IPS-18a (cell line): ENCODE measurements around the gene ARHGAP24.

Experiments
- H3K27ac ChIP-seq: one replicate; pipeline ENCODE4 v1.5.1; 2013; ENCODE audit warnings: low read length
- H3K27me3 ChIP-seq: one replicate; pipeline ENCODE4 v1.6.1; 2013; ENCODE audit warnings: mild to moderate bottlenecking, low read length; ENCODE audit not compliant: control insufficient read depth, insufficient read depth
- H3K36me3 ChIP-seq: one replicate; pipeline ENCODE4 v1.6.1; 2013; ENCODE audit warnings: low read depth, low read length; ENCODE audit not compliant: control insufficient read depth
- H3K4me1 ChIP-seq: one replicate; pipeline ENCODE4 v1.6.1; 2013; ENCODE audit warnings: low read depth, low read length; ENCODE audit not compliant: control insufficient read depth
- H3K4me3 ChIP-seq: one replicate; pipeline ENCODE4 v1.5.1; 2013; ENCODE audit warnings: low read length
- H3K9ac ChIP-seq: one replicate; pipeline ENCODE4 v1.6.1; 2013; ENCODE audit warnings: mild to moderate bottlenecking, low read length, moderate library complexity
- H3K9me3 ChIP-seq: one replicate; pipeline ENCODE4 v1.6.1; 2013; ENCODE audit warnings: low read depth, low read length; ENCODE audit not compliant: control insufficient read depth

Gene ARHGAP24

GRCh38 chr4:85967872-85968271 is 492.9 kb downstream of the ARHGAP24 start:
- H3K9me3 ChIP-seq = no peaks in the 10 kb centered on the region
- no peak overlapping the region for H3K4me3 ChIP-seq
- H3K9ac ChIP-seq = no peak overlapping the region
- no peaks in the 10 kb centered on the region for H3K27me3 ChIP-seq
- no peaks in the 10 kb centered on the region for H3K36me3 ChIP-seq
- H3K4me1 ChIP-seq = no peaks in the 10 kb centered on the region
- no peak overlapping the region for H3K27ac ChIP-seq

- H3K36me3 ChIP-seq = no peaks in the 10 kb centered on the region
- no peak overlapping the region for H3K9ac ChIP-seq
- no peak overlapping the region for H3K27ac ChIP-seq
- no peaks in the 10 kb centered on the region for H3K27me3 ChIP-seq
- H3K4me3 ChIP-seq = no peak overlapping the region
- no peaks in the 10 kb centered on the region for H3K9me3 ChIP-seq
- H3K4me1 ChIP-seq = no peaks in the 10 kb centered on the region
These were observed 494.2 kb downstream of the ARHGAP24 start for GRCh38 chr4:85968945-85969819.

- no peak overlapping the region for H3K4me3 ChIP-seq
- H3K27ac ChIP-seq = no peak overlapping the region
- no peaks in the 10 kb centered on the region for H3K36me3 ChIP-seq
- H3K27me3 ChIP-seq = no peaks in the 10 kb centered on the region
- H3K9ac ChIP-seq = no peak overlapping the region
- no peaks in the 10 kb centered on the region for H3K4me1 ChIP-seq
- H3K9me3 ChIP-seq = no peaks in the 10 kb centered on the region
These were observed 495.6 kb downstream of the ARHGAP24 start for GRCh38 chr4:85970535-85970934.

- H3K9ac ChIP-seq = no peak overlapping the region
- H3K9me3 ChIP-seq = no peaks in the 10 kb centered on the region
- no peak overlapping the region for H3K27ac ChIP-seq
- no peaks in the 10 kb centered on the region for H3K36me3 ChIP-seq
- no peaks in the 10 kb centered on the region for H3K27me3 ChIP-seq
- H3K4me3 ChIP-seq = no peak overlapping the region
- H3K4me1 ChIP-seq = no peaks in the 10 kb centered on the region
These were observed 504.3 kb downstream of the ARHGAP24 start for GRCh38 chr4:85979276-85979675.

GRCh38 chr4:85986266-85986665 is 511.3 kb downstream of the ARHGAP24 start:
- Histone ChIP-seq H3K27ac (no peak overlapping the region), H3K9me3 (no peaks in the 10 kb centered on the region), H3K9ac (no peak overlapping the region), H3K4me1 (no peaks in the 10 kb centered on the region), H3K4me3 (no peak overlapping the region), H3K27me3 (no peaks in the 10 kb centered on the region), H3K36me3 (no peaks in the 10 kb centered on the region)

GRCh38 chr4:85993641-85994040 is 518.7 kb downstream of the ARHGAP24 start:
- no peak overlapping the region for H3K4me3 ChIP-seq
- H3K27ac ChIP-seq = no peak overlapping the region
- no peaks in the 10 kb centered on the region for H3K27me3 ChIP-seq
- no peaks in the 10 kb centered on the region for H3K4me1 ChIP-seq
- no peaks in the 10 kb centered on the region for H3K9me3 ChIP-seq
- H3K36me3 ChIP-seq = no peaks in the 10 kb centered on the region
- no peak overlapping the region for H3K9ac ChIP-seq

GRCh38 chr4:85994576-85994975 is 519.6 kb downstream of the ARHGAP24 start:
- no peak overlapping the region for H3K4me3 ChIP-seq
- H3K27me3 ChIP-seq = no peaks in the 10 kb centered on the region
- H3K9ac ChIP-seq = no peak overlapping the region
- H3K36me3 ChIP-seq = no peaks in the 10 kb centered on the region
- H3K4me1 ChIP-seq = no peaks in the 10 kb centered on the region
- no peak overlapping the region for H3K27ac ChIP-seq
- H3K9me3 ChIP-seq = no peaks in the 10 kb centered on the region

- H3K9me3 ChIP-seq = no peaks in the 10 kb centered on the region
- no peak overlapping the region for H3K4me3 ChIP-seq
- H3K27me3 ChIP-seq = no peaks in the 10 kb centered on the region
- H3K9ac ChIP-seq = no peak overlapping the region
- H3K4me1 ChIP-seq = no peaks in the 10 kb centered on the region
- no peaks in the 10 kb centered on the region for H3K36me3 ChIP-seq
- H3K27ac ChIP-seq = no peak overlapping the region
These were observed 520.4 kb downstream of the ARHGAP24 start for GRCh38 chr4:85995361-85995760.

- Histone ChIP-seq H3K27me3 (no peaks in the 10 kb centered on the region), H3K4me3 (no peak overlapping the region), H3K9ac (no peak overlapping the region), H3K27ac (no peak overlapping the region), H3K4me1 (no peaks in the 10 kb centered on the region), H3K9me3 (no peaks in the 10 kb centered on the region), H3K36me3 (no peaks in the 10 kb centered on the region)
These were observed 526.6 kb downstream of the ARHGAP24 start for GRCh38 chr4:86001591-86001990.

- Histone ChIP-seq H3K27me3 (no peaks in the 10 kb centered on the region), H3K4me3 (no peak overlapping the region), H3K9ac (no peak overlapping the region), H3K27ac (no peak overlapping the region), H3K4me1 (no peaks in the 10 kb centered on the region), H3K36me3 (no peaks in the 10 kb centered on the region), H3K9me3 (no peaks in the 10 kb centered on the region)
These were observed 529.1 kb downstream of the ARHGAP24 start for GRCh38 chr4:86004030-86004429.

GRCh38 chr4:86006057-86006456 is 531.1 kb downstream of the ARHGAP24 start:
- H3K9ac ChIP-seq = no peak overlapping the region
- no peaks in the 10 kb centered on the region for H3K9me3 ChIP-seq
- H3K4me3 ChIP-seq = no peak overlapping the region
- no peaks in the 10 kb centered on the region for H3K36me3 ChIP-seq
- H3K4me1 ChIP-seq = no peaks in the 10 kb centered on the region
- H3K27me3 ChIP-seq = no peaks in the 10 kb centered on the region
- H3K27ac ChIP-seq = no peak overlapping the region

- H3K4me1 ChIP-seq = no peaks in the 10 kb centered on the region
- H3K36me3 ChIP-seq = no peaks in the 10 kb centered on the region
- no peak overlapping the region for H3K27ac ChIP-seq
- H3K9me3 ChIP-seq = no peaks in the 10 kb centered on the region
- no peak overlapping the region for H3K4me3 ChIP-seq
- no peak overlapping the region for H3K9ac ChIP-seq
- no peaks in the 10 kb centered on the region for H3K27me3 ChIP-seq
These were observed 532.1 kb downstream of the ARHGAP24 start for GRCh38 chr4:86007042-86007441.
